ENCODE results near the gene MYB. TPM values are rescaled to one million over a fixed set of nuclear protein-coding genes. Genes with fewer than 3 reads are reported as not detected.
A peak's percentile ranks its signal among the peaks of the same experiment; 100 is the strongest.

The MYB gene
- total RNA-seq, 1 experiment from 2014 or later = 8.3 TPM

- no peak for DNase-seq (ENCODE audit: low spot score)
- BruUV-seq (replicated peaks) = no TSS peak
- H3K36me3 ChIP-seq (ENCODE audit: insufficient read depth, low read length, poor library complexity, severe bottlenecking) = no peaks in the 10 kb centered on the region
- TF ChIP-seq EZH2 (IDR thresholded peaks at IDR 0.05; ENCODE audit: borderline replicate concordance, low read depth, low read length, poor library complexity, severe bottlenecking) = no peak
- TF ChIP-seq, protein P1, sequence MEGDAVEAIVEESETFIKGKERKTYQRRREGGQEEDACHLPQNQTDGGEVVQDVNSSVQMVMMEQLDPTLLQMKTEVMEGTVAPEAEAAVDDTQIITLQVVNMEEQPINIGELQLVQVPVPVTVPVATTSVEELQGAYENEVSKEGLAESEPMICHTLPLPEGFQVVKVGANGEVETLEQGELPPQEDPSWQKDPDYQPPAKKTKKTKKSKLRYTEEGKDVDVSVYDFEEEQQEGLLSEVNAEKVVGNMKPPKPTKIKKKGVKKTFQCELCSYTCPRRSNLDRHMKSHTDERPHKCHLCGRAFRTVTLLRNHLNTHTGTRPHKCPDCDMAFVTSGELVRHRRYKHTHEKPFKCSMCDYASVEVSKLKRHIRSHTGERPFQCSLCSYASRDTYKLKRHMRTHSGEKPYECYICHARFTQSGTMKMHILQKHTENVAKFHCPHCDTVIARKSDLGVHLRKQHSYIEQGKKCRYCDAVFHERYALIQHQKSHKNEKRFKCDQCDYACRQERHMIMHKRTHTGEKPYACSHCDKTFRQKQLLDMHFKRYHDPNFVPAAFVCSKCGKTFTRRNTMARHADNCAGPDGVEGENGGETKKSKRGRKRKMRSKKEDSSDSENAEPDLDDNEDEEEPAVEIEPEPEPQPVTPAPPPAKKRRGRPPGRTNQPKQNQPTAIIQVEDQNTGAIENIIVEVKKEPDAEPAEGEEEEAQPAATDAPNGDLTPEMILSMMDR (conservative IDR thresholded peaks at IDR 0.05; ENCODE audit: low read depth, low read length) = no peak
- H3K27ac ChIP-seq (ENCODE audit: low read depth, low read length, poor library complexity, severe bottlenecking) = no peak overlapping the region
- no peak overlapping the region for H3K4me3 ChIP-seq (ENCODE audit: low read depth, low read length, poor library complexity, severe bottlenecking)
- ChIA-PET POLR2A (ENCODE audit: low non-redundant PET) (interaction anchor here (0.6 kb wide), 1 partner anchor 121 kb away, joined by 4 read pairs; no protein-coding TSS in a partner anchor), CTCF (no interaction called here)
- no peaks in the 10 kb centered on the region for H3K27me3 ChIP-seq (replicated peaks; ENCODE audit: insufficient read depth, low read depth, low read length, poor library complexity)
- H3K9me3 ChIP-seq (ENCODE audit: low read depth, low read length, poor library complexity, severe bottlenecking) = no peaks in the 10 kb centered on the region
- peaks cover 15% of the 10 kb centered on the region for H3K4me1 ChIP-seq (ENCODE audit: insufficient read depth, low read length, poor library complexity, severe bottlenecking)
- intact Hi-C loops (cut with micrococcal nuclease; ENCODE audit: unreplicated experiment) = no loop called here
Measured at GRCh38 chr6:135221505-135221904, 40.4 kb downstream of the MYB start.

DNA sequence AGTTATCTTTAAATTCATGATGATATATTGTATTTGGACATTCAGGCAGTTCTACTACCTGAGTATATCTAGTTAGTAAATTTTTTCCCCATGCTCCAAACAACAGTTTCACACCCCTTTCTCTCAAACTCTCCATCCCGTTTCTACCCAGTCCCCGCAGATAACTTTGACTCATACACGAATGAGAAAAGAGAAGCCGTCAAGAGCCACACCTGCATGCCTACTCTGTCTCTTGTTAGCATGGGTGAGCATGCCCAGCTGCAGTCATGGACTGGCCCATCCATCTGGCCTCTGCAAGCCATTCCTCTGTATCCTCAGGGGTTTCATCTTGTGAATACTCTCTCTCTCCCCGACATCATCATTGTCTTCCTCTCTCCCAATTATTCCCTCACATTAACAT, 41.5 kb downstream of the MYB start:
- intact Hi-C loops (cut with micrococcal nuclease; ENCODE audit: unreplicated experiment) = no loop called here
- Histone ChIP-seq H3K27me3 (replicated peaks; ENCODE audit: insufficient read depth, low read depth, low read length, poor library complexity) (no peaks in the 10 kb centered on the region), H3K4me3 (ENCODE audit: low read depth, low read length, poor library complexity, severe bottlenecking) (no peak overlapping the region), H3K36me3 (ENCODE audit: insufficient read depth, low read length, poor library complexity, severe bottlenecking) (no peaks in the 10 kb centered on the region), H3K27ac (ENCODE audit: low read depth, low read length, poor library complexity, severe bottlenecking) (no peak overlapping the region), H3K4me1 (ENCODE audit: insufficient read depth, low read length, poor library complexity, severe bottlenecking) (peaks cover 15% of the 10 kb centered on the region), H3K9me3 (ENCODE audit: low read depth, low read length, poor library complexity, severe bottlenecking) (no peaks in the 10 kb centered on the region)
- TF ChIP-seq, protein P1 (conservative IDR thresholded peaks at IDR 0.05; ENCODE audit: low read depth, low read length) = no peak
- TF ChIP-seq EZH2 (IDR thresholded peaks at IDR 0.05; ENCODE audit: borderline replicate concordance, low read depth, low read length, poor library complexity, severe bottlenecking) = no peak
- BruUV-seq (replicated peaks) = no TSS peak
- POLR2A ChIA-PET (ENCODE audit: low non-redundant PET) = no interaction called here
- DNase-seq (ENCODE audit: low spot score) = no peak
- CTCF ChIA-PET = no interaction called here

- Histone ChIP-seq H3K4me1 (ENCODE audit: insufficient read depth, low read length, poor library complexity, severe bottlenecking) (peaks cover 15% of the 10 kb centered on the region), H3K27me3 (replicated peaks; ENCODE audit: insufficient read depth, low read depth, low read length, poor library complexity) (no peaks in the 10 kb centered on the region), H3K9me3 (ENCODE audit: low read depth, low read length, poor library complexity, severe bottlenecking) (no peaks in the 10 kb centered on the region), H3K27ac (ENCODE audit: low read depth, low read length, poor library complexity, severe bottlenecking) (no peak overlapping the region), H3K36me3 (ENCODE audit: insufficient read depth, low read length, poor library complexity, severe bottlenecking) (no peaks in the 10 kb centered on the region), H3K4me3 (ENCODE audit: low read depth, low read length, poor library complexity, severe bottlenecking) (no peak overlapping the region)
- CTCF ChIA-PET = no interaction called here
- DNase-seq (ENCODE audit: low spot score) = peak; percentile 27
- intact Hi-C loops (cut with micrococcal nuclease; ENCODE audit: unreplicated experiment) = no loop called here
- POLR2A ChIA-PET (ENCODE audit: low non-redundant PET) = no interaction called here
- no TSS peak for BruUV-seq (replicated peaks)
- TF ChIP-seq EZH2 (IDR thresholded peaks at IDR 0.05; ENCODE audit: borderline replicate concordance, low read depth, low read length, poor library complexity, severe bottlenecking) = no peak
- TF ChIP-seq, protein P1 (conservative IDR thresholded peaks at IDR 0.05; ENCODE audit: low read depth, low read length) = no peak
Measured at GRCh38 chr6:135224037-135224647, 43.0 kb downstream of the MYB start.
